Sigmoid colon (tissue), 7 donors: Measurements from ENCODE around the gene RTP2. TPM values are rescaled to one million over a fixed set of nuclear protein-coding genes. Genes with fewer than 3 reads are reported as not detected.

Source experiments
- DNase-seq: peaks from one replicate; pipeline ENCODE4 v3.0.0-alpha.2; 2019
- H3K27ac ChIP-seq, 4 donors: fragments of 200-600 bp; sonication (generic); one replicate each; pipeline ENCODE4 v1.5.1; 2016 to 2019; ENCODE audit warnings: mild to moderate bottlenecking in 1 of 4
- H3K27me3 ChIP-seq, 3 donors: fragments of 200-600 bp; sonication (generic); one replicate each; pipeline ENCODE4 v1.5.1; 2019; ENCODE audit warnings: mild to moderate bottlenecking in 1 of 3
- H3K36me3 ChIP-seq, 4 donors: fragments of 200-600 bp; sonication (generic); one replicate each; pipeline ENCODE4 v1.5.1; 2016 to 2019
- H3K4me1 ChIP-seq, 4 donors: fragments of 200-600 bp; sonication (generic); one replicate each; pipeline ENCODE4 v1.5.1; 2017 to 2019
- H3K4me3 ChIP-seq, 4 donors: fragments of 200-600 bp; sonication (generic); one replicate each; pipeline ENCODE4 v1.5.1; 2017 to 2019; ENCODE audit warnings: mild to moderate bottlenecking in 2 of 4, moderate library complexity in 1 of 4
- H3K9me3 ChIP-seq, 4 donors: fragments of 200-600 bp in 3 of 4; sonication (generic) in 3 of 4; one replicate each; pipeline versions ENCODE4 v1.5.1 to v1.6.1; 2013 to 2019
- CTCF ChIP-seq, 4 experiments: fragments of 450-650 bp in 3 of 4; fragments of 200-600 bp in 1 of 4; IDR thresholded peaks; one replicate each; pipeline ENCODE4 v1.5.1; 2016 to 2019; ENCODE audit warnings: antibody characterized with exemption in 4 of 4, mild to moderate bottlenecking in 3 of 4, moderate library complexity in 2 of 4
- EP300 ChIP-seq, 4 donors: sonication (generic); formaldehyde crosslinking; IDR thresholded peaks; one replicate each; pipeline ENCODE4 v1.6.1; 2017; ENCODE audit warnings: antibody characterized with exemption in 4 of 4
- POLR2A ChIP-seq, 2 donors: fragments of 450-650 bp; IDR thresholded peaks; one replicate each; pipeline ENCODE4 v1.6.1; 2016; ENCODE audit warnings: antibody characterized with exemption in 2 of 2, mild to moderate bottlenecking in 2 of 2, moderate library complexity in 2 of 2
- POLR2AphosphoS5 ChIP-seq, 4 donors: sonication (generic); formaldehyde crosslinking; IDR thresholded peaks; one replicate each; pipeline ENCODE4 v1.6.1; 2017; ENCODE audit warnings: antibody characterized with exemption in 4 of 4
- WGBS, 2 donors: extraction: QIAGEN DNeasy Blood & Tissue Kit; methylation state at CpG; one replicate each; pipeline ENCODE4 v1.1.7; 2013; 5-methylcytosine and 5-hydroxymethylcytosine counted together
- intact Hi-C: fragments of 100-400 bp; cut with DNase I; formaldehyde crosslinking; loops from one replicate; pipeline ENCODE4 v1.15.1; 2023
- polyA plus RNA-seq, 3 donors: library from polyadenylated mRNA; stranded (reverse); fragments of 200-250 nt; gene quantifications; one replicate each; pipeline ENCODE4 v1.2.3, GENCODE V29; 2013
- total RNA-seq, 4 donors: library from RNA; depleted of rRNA; stranded (reverse); fragments of >200 nt; gene quantifications; one replicate each; pipeline ENCODE4 v1.1.0, GENCODE V29; 2016
- donor health status: healthy with polysubstance abuse.
- donor health status: Bipolar disorder and iron deficiency.
- donor health status: healthy.

RTP2 gene
- total and polyA plus RNA-seq, 7 donors, result not detected

GRCh38 chr3:187747506-187747905 is 45.1 kb upstream of the RTP2 start:
- Histone ChIP-seq H3K36me3 (no peaks in the 10 kb centered on the region), H3K9me3 (no peaks in the 10 kb centered on the region), H3K27me3 (no peaks in the 10 kb centered on the region), H3K4me1 (peaks cover 3 to 52% (median 38%) of the 10 kb centered on the region in 4 donors), H3K4me3 (no peak overlapping the region), H3K27ac (peak overlapping the region; percentile 90 to 99 (median 96))
- intact Hi-C loops, result loop anchor here (10.0 kb wide), 2 partner anchors 867 to 967 kb away; no protein-coding TSS in a partner anchor
- DNase-seq, result no peak
- no peak for TF ChIP-seq EP300 (IDR thresholded peaks at IDR 0.05)
- no peak for TF ChIP-seq CTCF (IDR thresholded peaks at IDR 0.05)
- no peak for TF ChIP-seq POLR2AphosphoS5 (IDR thresholded peaks at IDR 0.05)
- no peak for TF ChIP-seq POLR2A (IDR thresholded peaks at IDR 0.05)
- WGBS, 2 donors, result 43 to 56% methylated on average over 5 of the region's 5 CpGs

- H3K9me3 ChIP-seq, result no peaks in the 10 kb centered on the region
- no peak for TF ChIP-seq POLR2A (IDR thresholded peaks at IDR 0.05)
- TF ChIP-seq POLR2AphosphoS5 (IDR thresholded peaks at IDR 0.05), result peak in 1 of 4 donors; percentile 38
- TF ChIP-seq EP300 (IDR thresholded peaks at IDR 0.05), result no peak
- no peak for TF ChIP-seq CTCF (IDR thresholded peaks at IDR 0.05)
- intact Hi-C loops, result loop anchor here (10.0 kb wide), 2 partner anchors 868 to 968 kb away; no protein-coding TSS in a partner anchor
- DNase-seq, result no peak
- WGBS, 2 donors, result 44 to 54% methylated on average over 10 of the region's 10 CpGs
- peak overlapping the region; percentile 90 to 99 (median 96) for H3K27ac ChIP-seq
- peaks cover 3 to 60% (median 43%) of the 10 kb centered on the region in 4 donors for H3K4me1 ChIP-seq
- H3K4me3 ChIP-seq, result peak overlapping the region; percentile 53 to 88 (median 68)
- H3K36me3 ChIP-seq, result no peaks in the 10 kb centered on the region
- no peaks in the 10 kb centered on the region for H3K27me3 ChIP-seq
Observed at GRCh38 chr3:187746442-187747281, 44.3 kb upstream of the RTP2 start.

GRCh38 chr3:187746059-187746441 is 43.7 kb upstream of the RTP2 start:
- TF ChIP-seq POLR2A (IDR thresholded peaks at IDR 0.05) (no peak), EP300 (IDR thresholded peaks at IDR 0.05) (no peak), CTCF (IDR thresholded peaks at IDR 0.05) (no peak), POLR2AphosphoS5 (IDR thresholded peaks at IDR 0.05) (no peak)
- Histone ChIP-seq H3K9me3 (no peaks in the 10 kb centered on the region), H3K4me1 (peaks cover 3 to 63% (median 43%) of the 10 kb centered on the region in 4 donors), H3K27ac (peak overlapping the region; percentile 90 to 99 (median 96)), H3K27me3 (no peaks in the 10 kb centered on the region), H3K36me3 (no peaks in the 10 kb centered on the region), H3K4me3 (peak overlapping the region; percentile 53 to 88 (median 68))
- 15 to 41% methylated on average over 6 of the region's 6 CpGs for WGBS, 2 donors
- no peak for DNase-seq
- intact Hi-C loops, result loop anchor here (10.0 kb wide), 2 partner anchors 869 to 969 kb away; no protein-coding TSS in a partner anchor

DNA sequence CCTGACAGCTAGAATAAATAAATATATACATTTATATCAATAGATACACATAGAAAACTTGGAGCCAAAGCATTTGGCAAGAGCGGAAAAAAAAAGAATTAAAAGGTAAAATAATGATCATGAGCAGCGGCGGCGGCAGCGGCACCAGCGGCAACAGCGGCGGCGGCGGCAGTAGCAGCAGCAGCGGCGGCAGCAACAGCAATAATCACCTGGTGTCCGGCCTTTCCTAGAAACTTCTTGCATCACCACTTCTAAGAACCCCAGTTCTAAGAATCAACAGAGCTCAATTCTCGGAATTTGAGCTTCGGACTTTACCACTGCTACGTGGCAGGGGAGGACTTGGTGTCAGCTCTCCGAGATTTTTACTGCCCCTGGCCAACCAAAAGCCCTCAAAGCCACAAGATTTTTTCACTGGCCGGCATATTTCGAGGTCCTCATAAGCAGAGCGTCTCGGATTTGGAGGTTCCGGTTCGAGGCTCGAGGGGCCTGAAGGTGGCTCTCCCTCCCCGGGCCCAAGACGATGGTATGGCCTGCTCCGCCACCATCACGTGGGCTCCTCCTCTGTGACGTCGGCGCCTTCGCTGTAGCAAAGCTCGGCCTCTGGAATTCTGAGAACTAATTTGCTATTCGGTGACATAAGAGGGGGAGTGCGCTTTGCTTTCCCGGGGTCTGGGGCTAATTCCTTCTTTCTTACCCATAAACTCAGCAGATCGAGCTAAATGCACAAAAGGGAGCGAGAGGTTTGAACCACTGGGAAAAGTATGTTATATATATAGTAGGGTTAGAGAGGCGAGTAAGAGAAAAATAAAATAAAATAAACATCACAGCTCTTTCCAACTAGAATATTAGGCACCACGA is 43.1 kb upstream of the RTP2 start, which contains the start of gene BCL6:
TSS of gene BCL6 (minus strand) at position 268 of the 858 bp plus-strand sequence. CDS start 11,775 bp downstream, outside the sequence.
- Histone ChIP-seq H3K27ac (peak within 1 kb of the TSS; percentile 90 to 99 (median 96)), H3K36me3 (no peaks in the 10 kb centered on the region), H3K9me3 (no peaks in the 10 kb centered on the region), H3K27me3 (no peaks in the 10 kb centered on the region), H3K4me1 (peaks cover 3 to 62% (median 44%) of the 10 kb centered on the region in 4 donors), H3K4me3 (peak within 1 kb of the TSS; percentile 53 to 88 (median 68))
- DNase-seq, result peak; percentile 98
- TF ChIP-seq POLR2AphosphoS5 (IDR thresholded peaks at IDR 0.05) (peak; percentile 98 to 99 (median 98)), POLR2A (IDR thresholded peaks at IDR 0.05) (peak; percentile 95 to 99), EP300 (IDR thresholded peaks at IDR 0.05) (peak; percentile 72 to 98 (median 89)), CTCF (IDR thresholded peaks at IDR 0.05) (peak in 1 of 4 experiments; percentile 6)
- 0% methylated on average over 40 of the region's 40 CpGs for WGBS, 2 donors
- intact Hi-C loops, result loop anchor here (1.0 to 10.0 kb wide), 4 partner anchors 307 to 969 kb away; partner anchors contain the start of gene LPP
